ELR (cell line): ENCODE measurements around the gene CFAP43.
"Not testable (repeated sequence)": the region's sequence is repeated elsewhere in the genome, so short reads cannot be mapped to it uniquely, and the experiment has no call there.

Source experiments
- DNase-seq: peaks from one replicate; pipeline ENCODE4 v3.0.0-alpha.2; 2015; ENCODE audit warnings: low read depth

CFAP43 gene

GRCh38 chr10:104258209-104258608, 26.0 kb upstream of the CFAP43 start:
- no peak for DNase-seq

DNA sequence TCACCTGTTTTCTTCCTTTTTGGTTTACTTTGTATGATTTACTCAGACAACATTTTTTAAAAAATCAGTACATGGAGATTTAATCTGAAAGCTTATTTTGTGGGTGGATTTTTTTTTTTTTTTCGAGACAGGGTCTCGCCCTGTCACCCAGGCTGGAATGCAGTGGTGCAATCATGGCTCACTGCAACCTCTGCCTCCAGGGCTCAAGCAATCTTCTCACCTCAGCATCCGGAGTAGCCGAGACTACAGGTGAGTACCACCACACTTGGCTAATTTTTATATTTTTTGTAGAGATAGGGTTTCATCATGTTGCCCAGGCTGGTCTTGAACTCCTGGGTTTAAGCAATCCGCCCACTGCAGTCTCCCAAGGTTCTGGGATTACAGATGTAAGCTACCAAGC, 25.1 kb upstream of the CFAP43 start:
- DNase-seq = peak; percentile 37

DNA sequence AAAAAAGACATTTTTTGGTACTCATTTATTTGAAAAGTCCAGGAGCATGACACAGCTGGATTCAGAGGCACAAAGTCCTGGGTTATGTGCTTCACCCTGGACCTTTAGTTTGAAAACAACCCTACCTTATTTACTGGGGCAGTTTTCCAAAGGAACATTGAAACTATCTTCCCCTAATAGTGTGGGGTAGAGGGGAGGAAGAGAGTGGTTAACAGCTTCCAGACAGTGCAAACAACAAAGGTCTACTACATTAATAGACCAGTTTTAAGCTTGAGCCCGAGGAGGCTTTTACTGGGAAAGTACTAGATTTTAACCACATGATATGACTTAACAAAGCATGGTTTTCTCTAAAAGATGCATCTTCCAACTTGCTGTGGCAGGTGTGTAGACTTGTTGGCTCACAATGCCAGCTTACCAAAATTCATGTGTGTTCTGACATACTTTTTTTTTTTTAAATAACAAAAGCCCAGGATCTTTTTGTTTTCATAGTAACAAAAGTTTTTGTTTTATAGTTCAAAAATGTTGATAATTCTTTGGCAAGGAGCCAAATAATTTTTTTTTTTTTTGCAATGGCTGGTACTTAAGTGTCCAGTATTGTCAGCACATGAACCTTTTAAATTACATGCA, 24.3 kb upstream of the CFAP43 start:
- DNase-seq = peak; percentile 39

DNA sequence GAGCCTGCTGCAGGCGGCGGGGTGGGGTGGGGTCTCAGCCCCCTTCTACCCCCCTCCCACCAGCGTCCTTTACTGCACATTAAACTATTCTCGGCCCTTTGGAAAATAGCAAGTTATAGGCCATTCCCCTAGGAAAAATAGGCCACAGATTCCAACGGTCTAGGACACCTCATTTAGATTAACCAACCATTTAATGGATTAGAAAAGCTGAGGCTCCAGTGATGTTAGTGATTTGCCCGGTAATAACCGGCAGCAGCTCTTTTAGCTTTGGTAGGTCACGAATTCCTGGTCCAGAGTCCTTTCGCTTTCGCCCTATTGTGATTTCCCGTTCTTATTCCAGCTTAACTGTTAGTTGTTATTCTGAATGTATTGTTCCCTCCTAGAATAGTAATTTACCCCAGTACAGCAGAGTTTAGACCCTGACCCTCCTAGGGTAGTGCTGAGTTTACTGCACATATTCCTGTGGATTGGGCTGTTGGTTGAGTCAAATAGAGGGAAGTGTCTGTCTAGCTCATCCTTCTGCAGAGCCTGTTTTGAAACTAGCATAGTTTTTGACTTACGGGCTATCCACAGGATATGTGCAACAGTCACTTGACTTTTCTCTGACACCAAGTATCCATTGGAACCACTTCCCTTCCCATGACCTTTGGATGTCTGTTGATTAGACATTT, 23.3 kb upstream of the CFAP43 start:
- DNase-seq = peak; percentile 94

DNA sequence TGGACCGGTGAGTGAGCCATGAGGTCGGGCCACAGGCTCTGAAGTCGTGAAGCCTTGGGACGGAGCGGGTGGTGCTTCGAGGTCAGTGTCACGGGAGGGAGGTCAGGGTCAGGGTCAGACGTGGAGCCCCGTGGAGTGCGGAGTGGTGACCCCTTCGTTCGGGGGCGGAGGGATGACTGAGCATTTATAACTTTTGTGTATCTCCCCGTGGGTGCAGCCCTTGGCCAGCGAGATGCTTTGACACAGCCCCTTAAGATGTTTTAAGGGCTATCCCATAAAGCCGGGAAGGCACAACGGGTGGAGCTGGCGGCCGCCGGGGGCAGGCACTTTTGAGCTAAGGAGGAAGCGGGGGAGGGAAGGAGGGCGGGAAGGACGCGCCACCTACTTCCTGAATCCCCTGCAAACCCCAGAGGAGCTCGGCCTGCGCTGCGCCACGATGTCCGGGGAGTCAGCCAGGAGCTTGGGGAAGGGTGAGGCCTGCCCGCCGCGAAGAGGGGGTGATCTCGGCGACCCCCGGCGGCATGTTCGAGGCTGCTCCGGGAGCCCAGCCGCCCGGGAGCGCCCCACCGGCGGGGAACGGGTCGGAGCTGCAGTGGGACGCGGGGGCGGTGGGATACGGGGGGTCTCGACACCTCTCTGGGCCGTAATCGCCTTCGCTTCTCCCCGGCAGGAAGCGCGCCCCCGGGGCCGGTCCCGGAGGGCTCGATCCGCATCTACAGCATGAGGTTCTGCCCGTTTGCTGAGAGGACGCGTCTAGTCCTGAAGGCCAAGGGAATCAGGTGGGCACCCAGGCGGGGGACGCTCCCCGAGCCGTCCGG, 22.5 kb upstream of the CFAP43 start, which contains the start of gene GSTO1:
Gene GSTO1 (plus strand): TSS at position 400 of the 818 bp plus-strand sequence. CDS start 37 bp downstream, at position 437.
- DNase-seq = peak; percentile 87

DNA sequence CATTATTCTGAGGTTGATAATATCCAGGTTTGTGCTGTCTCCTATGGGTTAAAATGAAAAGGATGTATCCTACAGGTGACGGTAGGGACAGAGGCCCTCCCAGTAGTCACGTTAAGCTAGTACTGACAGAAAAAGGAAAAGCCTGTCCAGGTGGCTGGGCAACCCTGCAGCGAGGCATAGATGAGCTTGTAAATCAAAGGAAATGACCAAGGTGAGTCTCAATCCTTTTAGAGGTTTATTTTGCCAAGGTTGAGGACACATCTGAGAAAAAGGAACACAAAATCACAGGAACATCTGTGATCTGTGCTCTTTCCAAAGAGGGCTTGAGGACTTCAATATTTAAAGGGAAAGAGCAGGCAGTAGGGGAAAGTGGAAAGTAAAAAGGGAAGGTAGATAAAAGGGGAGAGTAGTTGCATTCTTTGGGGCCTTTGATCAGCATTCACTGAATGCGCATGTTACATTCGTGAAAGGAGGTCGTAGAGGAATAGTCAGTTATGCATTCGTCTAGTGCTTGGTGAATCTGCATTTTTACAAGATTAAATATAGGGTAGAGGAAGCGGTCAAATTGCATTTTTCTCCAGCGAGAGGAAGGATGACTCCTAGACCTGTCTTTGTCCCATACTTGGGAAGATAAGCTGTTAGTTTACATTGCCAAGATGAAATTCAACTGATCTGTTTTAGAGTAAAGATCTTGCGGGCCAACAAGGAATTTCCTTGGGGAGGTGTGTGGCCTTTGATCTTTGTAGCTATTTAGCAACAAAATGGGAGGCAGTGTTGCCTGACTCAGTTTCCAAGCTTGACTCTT, 21.6 kb upstream of the CFAP43 start:
- peak; percentile 42 for DNase-seq

- no peak for DNase-seq
These were observed 20.9 kb upstream of the CFAP43 start for GRCh38 chr10:104253106-104253505.

DNA sequence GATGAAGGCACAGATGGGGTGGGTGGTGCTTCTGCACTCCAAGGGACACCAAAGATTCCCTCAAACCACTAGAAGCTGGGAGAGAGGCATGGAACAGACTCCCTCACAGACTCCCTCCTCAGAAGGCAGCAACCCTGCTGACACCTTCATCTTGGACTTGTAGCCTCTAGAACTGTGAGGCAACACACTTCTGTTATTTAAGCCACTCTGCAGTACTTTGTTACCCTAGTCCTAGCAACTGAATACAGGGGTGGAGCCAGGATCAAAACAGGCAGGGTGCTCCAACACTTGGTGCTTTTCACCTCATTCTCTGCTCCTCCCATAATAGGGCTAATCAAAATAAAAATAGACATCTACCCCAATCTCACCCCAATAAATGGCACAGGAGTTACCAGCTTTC, 20.2 kb upstream of the CFAP43 start:
- no peak for DNase-seq

- DNase-seq = no peak
These were observed 19.3 kb upstream of the CFAP43 start for GRCh38 chr10:104251443-104251842.

GRCh38 chr10:104250371-104250770, 18.2 kb upstream of the CFAP43 start:
- DNase-seq = no peak

DNA sequence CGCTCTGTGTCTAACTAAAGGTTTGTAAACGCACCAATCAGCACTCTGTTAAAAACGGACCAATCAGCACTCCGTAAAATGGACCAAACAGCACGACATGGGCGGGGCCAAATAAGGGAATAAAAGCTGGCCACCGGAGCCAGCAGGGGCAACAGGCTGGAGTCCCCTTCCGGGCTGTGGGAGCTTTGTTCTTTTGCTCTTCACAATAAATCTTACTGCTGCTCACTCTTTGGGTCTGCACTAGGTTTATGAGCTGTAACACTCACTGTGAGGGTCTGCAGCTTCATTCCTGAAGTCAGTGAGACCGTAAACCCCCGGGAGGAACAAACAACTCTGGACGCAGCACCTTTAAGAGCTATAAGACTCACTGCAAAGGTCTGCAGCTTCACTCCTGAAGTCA, 16.8 kb upstream of the CFAP43 start:
- DNase-seq = not testable (repeated sequence)

- DNase-seq = no peak
These were observed 15.5 kb upstream of the CFAP43 start for GRCh38 chr10:104247513-104248146.

DNA sequence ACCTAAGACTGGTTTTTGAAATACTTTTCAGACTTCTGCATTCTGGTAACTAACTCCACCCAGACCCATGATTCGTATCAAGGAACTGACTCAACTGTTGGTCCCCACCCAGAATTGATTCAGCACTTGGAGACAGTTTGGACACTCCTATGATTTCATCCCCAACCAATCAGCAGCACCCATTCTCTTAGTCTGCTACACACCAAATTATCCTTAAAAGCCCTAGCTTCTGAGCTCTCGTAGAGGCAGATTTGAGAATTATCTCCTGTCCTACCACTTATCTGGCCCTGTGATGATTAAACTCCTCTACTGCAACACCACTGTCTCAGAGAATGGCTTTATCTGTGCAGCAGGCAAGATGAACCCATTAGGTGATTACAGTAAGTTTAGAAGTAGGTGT, 14.8 kb upstream of the CFAP43 start:
- peak; percentile 79 for DNase-seq

GRCh38 chr10:104245066-104245632, 13.0 kb upstream of the CFAP43 start:
- DNase-seq = no peak

DNA sequence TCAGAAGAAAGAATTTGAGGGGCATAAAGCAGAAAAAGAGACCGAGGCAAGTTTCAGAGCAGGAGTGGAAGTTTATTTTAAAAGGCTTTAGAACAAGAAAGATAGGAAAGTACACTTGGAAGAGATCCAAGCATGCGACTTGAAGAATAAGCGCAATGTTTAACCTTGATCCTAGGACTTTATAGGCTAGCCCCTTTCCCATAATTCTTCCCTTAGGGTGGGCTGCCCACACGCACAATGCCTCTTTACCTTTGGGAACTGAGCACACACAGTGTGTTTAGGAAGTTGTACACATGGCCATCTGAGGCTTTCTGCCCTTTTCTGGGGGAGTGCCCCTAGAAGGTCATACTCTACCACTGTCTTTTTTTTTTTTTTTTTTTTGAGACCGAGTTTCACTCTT, 11.3 kb upstream of the CFAP43 start:
- DNase-seq = no peak

DNA sequence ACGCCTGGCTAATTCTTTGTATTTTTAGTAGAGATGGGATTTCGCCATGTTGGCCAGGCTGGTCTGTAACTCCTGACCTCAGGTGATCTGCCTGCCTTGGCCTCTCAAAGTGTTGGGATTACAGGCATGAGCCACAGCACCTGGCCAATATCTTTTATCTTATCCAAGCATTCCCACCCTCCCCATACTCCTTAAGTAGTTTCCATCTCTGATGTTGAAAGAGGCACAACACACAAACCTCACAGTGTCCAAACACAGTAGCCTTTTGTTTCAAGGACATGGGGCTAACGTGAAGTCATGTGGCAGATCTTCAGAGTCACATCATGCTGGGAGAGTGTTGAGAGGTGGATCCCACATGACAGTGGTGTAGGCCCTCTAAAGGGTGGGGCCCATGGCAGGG, 10.8 kb upstream of the CFAP43 start:
- not testable (repeated sequence) for DNase-seq

DNA sequence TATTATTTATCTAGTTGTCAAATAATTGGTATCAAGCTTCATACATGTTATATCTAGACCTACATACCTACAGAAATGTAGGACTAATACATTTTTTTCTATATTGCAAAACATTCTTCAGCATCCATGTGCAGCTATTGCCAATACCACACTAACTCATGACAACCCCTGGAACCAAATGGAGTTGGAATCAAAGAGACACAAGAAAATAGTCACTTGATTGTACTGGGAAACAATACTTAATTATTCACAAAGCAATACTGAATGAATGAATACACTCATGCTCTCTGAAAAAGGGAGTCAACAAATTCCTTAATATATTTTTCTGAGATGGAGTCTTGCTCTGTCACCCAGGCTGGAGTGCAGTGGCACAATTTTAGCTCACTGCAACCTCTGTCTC, 10.4 kb upstream of the CFAP43 start:
- DNase-seq = no peak

DNA sequence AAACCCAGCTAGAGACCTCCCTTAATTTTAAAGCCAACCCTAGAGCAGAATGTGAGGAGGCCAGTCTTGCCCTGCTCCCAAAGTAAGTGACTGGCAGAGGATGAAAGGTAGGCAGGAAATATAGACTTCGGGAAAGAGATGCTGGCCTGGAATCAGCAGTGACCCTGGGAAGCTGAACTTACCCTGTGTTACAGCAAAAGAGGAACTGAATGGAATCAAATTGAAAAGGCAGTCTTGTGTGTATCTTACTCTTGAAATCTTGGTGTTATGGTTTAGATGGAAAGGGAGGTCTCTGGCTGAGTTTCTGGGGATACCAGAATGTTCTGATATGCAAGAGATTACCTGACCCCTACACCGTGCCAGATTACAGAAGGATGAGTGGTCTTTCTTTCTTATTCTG, 7.9 kb upstream of the CFAP43 start:
- no peak for DNase-seq

DNA sequence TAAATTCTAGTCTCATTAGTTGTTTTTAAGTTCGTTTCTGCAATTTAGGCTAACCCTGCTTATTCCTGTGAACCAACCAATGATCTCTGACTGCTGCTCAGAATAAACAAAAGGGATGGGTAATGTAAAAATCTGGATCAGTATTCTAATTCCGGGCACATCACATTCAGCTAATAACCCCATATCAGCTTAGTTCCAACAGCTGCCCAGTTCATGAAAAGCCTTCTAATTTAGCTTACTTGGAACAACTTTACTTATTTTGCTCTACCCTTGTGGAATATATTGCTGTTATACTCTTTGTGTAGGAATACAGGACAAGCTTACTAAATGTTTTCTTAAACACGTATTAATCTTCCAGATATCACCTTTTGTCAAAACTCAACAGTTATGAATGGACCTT, 3.6 kb upstream of the CFAP43 start:
- no peak for DNase-seq

GRCh38 chr10:104234934-104235333, 2.8 kb upstream of the CFAP43 start:
- no peak for DNase-seq

DNA sequence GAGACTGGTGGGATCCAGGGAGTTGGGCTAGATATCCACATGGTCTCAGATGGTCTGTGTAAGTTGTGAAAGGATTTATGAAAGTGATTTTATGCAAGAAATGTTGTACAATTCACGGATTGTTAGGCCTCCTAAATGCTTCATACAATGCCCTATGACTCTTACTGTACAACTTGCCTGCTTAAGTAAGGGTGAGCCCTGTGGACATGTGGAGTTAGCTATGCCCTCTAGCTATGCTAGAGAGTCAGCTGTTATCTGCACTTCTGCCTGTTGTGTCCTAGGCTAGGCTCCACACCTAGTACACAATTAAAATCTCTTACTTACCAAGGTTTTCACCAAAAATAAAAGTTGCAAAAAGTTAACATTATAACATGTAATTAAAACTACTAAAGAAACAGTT, 1.7 kb upstream of the CFAP43 start:
- no peak for DNase-seq
